ENCODE measurements around the gene MYO7A. TPM values are rescaled to one million over a fixed set of nuclear protein-coding genes. Genes with fewer than 3 reads are reported as not detected.
"Not testable (repeated sequence)": the region's sequence is repeated elsewhere in the genome, so short reads cannot be mapped to it uniquely, and the experiment has no call there.

Gene MYO7A
- polyA plus RNA-seq, 3 donors: 2.5 to 3.4 (median 3.1) TPM

DNA sequence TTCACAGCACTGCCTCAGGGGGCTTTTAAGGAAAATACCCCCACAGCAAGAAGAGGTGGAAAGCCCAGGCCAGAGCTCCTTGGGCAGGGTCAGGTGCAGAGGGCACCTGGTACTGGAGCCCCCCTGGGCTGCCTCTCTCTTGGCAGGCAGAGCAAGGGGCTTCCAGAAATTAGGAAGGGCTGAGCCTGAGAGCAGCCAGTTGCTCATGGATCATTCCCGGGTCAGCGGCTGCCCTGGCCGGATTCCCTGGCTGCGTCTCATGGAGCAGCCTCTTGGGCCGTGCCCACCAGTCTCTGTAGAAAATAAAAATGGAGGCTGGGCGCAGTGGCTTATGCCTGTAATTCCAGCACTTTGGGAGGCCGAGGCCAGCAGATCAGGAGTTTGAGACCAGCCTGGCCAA lies 35.7 kb upstream of the MYO7A start:
- no peak for DNase-seq (ENCODE audit: low read depth in 3 of 3, low spot score in 2 of 3)

- no peak for DNase-seq (ENCODE audit: low read depth in 3 of 3, low spot score in 2 of 3)
These were observed 34.8 kb upstream of the MYO7A start for GRCh38 chr11:77093056-77093891.

- no peak for DNase-seq (ENCODE audit: low read depth in 3 of 3, low spot score in 2 of 3)
These were observed 33.8 kb upstream of the MYO7A start for GRCh38 chr11:77093987-77094840.

- DNase-seq (ENCODE audit: low read depth in 3 of 3, low spot score in 2 of 3): no peak
These were observed 33.1 kb upstream of the MYO7A start for GRCh38 chr11:77094841-77095365.

GRCh38 chr11:77095551-77096490 lies 32.2 kb upstream of the MYO7A start:
- no peak for DNase-seq (ENCODE audit: low read depth in 3 of 3, low spot score in 2 of 3)

GRCh38 chr11:77096591-77097019 lies 31.4 kb upstream of the MYO7A start:
- DNase-seq (ENCODE audit: low read depth in 3 of 3, low spot score in 2 of 3): no peak

DNA sequence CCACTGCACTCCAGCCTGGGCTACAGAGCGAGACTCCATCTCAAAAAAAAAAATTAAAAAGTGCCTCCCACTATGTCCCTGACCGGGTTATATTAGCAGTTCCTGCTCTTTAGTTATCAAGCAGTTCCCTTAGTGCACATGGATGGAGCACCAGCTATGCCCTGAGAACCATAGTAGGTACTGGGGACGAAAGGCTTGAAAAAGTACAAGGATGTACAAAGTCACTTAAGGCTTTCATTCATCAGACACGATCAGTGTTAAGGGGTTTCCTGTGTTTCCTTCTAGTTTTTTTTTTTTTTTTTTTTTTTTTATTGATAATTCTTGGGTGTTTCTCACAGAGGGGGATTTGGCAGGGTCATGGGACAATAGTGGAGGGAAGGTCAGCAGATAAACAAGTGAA lies 30.9 kb upstream of the MYO7A start:
- not testable (repeated sequence) for DNase-seq (ENCODE audit: low read depth in 3 of 3, low spot score in 2 of 3)

GRCh38 chr11:77100166-77101042 lies 27.6 kb upstream of the MYO7A start:
- DNase-seq (ENCODE audit: low read depth in 3 of 3, low spot score in 2 of 3): no peak

- no peak for DNase-seq (ENCODE audit: low read depth in 3 of 3, low spot score in 2 of 3)
These were observed 27.0 kb upstream of the MYO7A start for GRCh38 chr11:77101043-77101537.

- no peak for DNase-seq (ENCODE audit: low read depth in 3 of 3, low spot score in 2 of 3)
These were observed 25.5 kb upstream of the MYO7A start, which contains the start of gene OMP for GRCh38 chr11:77102246-77103210. Gene OMP (plus strand): TSS chr11:77102840. CDS start chr11:77102840, 0 bp downstream.

DNA sequence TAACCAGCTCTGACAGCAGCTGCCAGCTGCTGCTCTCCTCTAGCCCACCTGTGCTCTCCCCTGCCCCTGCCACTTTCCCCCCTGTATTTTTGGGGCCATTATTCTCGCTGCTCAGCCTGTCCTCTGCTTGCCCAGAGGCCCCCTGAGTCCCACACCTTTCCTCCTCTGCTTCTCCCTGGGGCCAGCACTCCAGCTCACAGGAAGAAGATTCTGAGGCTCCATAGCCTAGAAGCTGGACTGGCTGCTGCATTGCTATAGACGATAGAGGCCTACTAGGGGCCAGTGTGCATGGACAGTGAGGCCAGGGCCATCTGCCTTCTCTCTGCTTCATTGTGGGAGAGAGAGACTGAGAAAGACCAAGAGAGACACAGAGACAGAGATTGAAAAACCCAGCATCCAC lies 24.7 kb upstream of the MYO7A start:
- no peak for DNase-seq (ENCODE audit: low read depth in 3 of 3, low spot score in 2 of 3)

GRCh38 chr11:77104727-77105126 lies 23.3 kb upstream of the MYO7A start:
- DNase-seq (ENCODE audit: low read depth in 3 of 3, low spot score in 2 of 3): no peak

DNA sequence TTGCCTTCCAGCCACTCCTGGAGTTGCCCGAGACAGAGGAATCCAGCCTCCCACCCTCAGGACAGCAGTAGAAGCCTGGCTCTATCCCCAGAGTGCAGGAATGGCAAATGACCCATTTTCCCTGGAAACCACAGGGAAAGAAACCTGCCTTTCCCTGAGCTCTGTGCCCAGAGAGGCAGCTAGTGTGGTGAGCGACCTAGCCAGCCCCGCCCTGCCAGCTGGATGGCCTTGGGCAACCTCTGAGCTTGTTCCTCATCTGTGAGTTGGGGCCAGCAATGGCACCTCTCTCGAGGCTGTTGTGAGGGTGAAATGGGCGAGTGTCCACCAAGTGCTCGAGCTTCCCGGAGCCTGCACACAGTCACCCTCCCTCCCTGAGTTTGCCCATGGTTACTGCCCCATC lies 21.7 kb upstream of the MYO7A start:
- no peak for DNase-seq (ENCODE audit: low read depth in 3 of 3, low spot score in 2 of 3)

- no peak for DNase-seq (ENCODE audit: low read depth in 3 of 3, low spot score in 2 of 3)
These were observed 21.3 kb upstream of the MYO7A start for GRCh38 chr11:77106759-77107158.

- no peak for DNase-seq (ENCODE audit: low read depth in 3 of 3, low spot score in 2 of 3)
These were observed 20.1 kb upstream of the MYO7A start for GRCh38 chr11:77107950-77108349.

DNA sequence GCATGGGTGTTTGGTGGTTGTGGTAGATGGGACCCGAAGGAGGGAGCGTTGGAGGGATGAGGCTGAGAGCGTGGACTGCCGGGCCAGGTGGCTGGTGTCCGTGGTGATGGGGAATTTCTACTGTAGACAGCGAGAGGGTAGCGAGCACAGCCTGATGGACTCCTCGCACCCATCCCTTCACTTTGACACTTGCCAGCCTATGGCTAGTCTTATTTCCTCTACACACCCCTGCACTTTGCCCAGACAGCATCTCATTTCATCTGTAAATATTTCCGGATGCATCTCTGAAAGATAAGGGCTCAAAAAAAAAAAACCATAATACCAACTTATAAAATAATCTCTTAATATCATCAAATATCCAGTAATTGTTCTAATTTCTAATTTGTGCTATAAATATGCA lies 19.6 kb upstream of the MYO7A start:
- DNase-seq (ENCODE audit: low read depth in 3 of 3, low spot score in 2 of 3): no peak

DNA sequence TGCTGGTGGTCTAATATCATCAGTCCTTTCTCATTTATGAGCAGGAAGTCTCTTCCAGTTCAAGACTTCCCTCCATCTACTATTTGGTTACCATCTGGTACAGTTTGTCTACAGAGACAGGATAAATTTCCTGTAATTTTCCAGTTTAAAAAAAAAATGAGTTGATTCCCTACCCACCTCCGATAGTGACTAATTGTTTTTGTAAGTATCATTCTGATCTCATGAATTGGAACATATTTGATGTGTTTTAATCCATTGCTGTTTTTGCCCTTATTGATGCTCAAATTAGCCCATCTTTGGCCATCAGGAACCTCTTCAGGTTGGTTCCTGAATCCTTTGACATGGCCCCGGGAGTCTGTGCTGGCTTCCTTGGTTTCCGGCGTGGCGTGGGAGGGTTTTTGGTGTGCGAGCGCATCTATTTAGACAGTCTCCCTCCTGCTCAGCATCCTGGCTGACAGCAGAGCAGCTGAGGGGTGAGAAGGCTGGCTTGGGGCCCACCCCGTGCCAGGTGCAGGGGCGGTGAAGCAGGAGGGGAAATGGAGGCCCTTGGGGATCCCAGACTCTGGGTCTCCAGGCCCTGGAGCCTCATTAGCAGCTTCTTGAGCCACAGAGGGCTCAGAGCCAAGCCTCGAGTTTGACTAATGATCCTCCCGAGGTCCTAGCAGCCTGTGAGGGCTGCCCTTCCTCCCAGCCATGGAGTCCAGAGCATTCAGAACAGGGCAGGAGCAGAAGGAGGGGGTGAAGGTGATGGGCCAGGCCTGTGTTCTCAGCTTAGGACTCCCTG lies 18.6 kb upstream of the MYO7A start:
- DNase-seq (ENCODE audit: low read depth in 3 of 3, low spot score in 2 of 3): no peak

All from right renal cortex interstitium (tissue), 3 donors.